SK-N-SH (cell line): ENCODE measurements around the gene HSD11B1L. TPM values are rescaled to one million over a fixed set of nuclear protein-coding genes. Genes with fewer than 3 reads are reported as not detected.

ENCODE experiments used
- CTCF ChIA-PET: fragments of 300-600, 350-600 bp; formaldehyde crosslinking; extraction: SDS; loops from one replicate; lab custom pipeline; 2021; lab: Yijun Ruan, JAX
- POLR2A ChIA-PET: fragments of 350-600 bp; sonication (Branson Sonifier 250); formaldehyde crosslinking; extraction: SDS; loops from one replicate; lab custom pipeline; 2020; ENCODE audit warnings: antibody characterized with exemption, inconsistent platforms; lab: Yijun Ruan, JAX
- DNase-seq: peaks from one replicate; pipeline ENCODE4 v3.0.0; 2012
- H2AFZ ChIP-seq: fragments of 200-600 bp; sonication (generic); 2 replicates; pipeline ENCODE4 v1.8.1; 2016; ENCODE audit warnings: antibody characterized with exemption, mild to moderate bottlenecking, low read depth
- H3F3A ChIP-seq: fragments of 200-600 bp; sonication (generic); replicated peaks from 2 replicates; pipeline ENCODE3; 2016; ENCODE audit warnings: antibody characterized with exemption, mild to moderate bottlenecking; ENCODE audit not compliant: insufficient read depth
- H3K27ac ChIP-seq, 2 experiments: fragments of 200-500 bp in 1 of 2; fragments of 200-600 bp in 1 of 2; sonication (Bioruptor generic) in 1 of 2; sonication (generic), shearing (Covaris generic) in 1 of 2; 2 replicates each; pipeline versions ENCODE4 v1.5.1 to v1.6.1; 2014 to 2016; ENCODE audit warnings: low read depth in 2 of 2, inconsistent platforms in 1 of 2, low read length in 1 of 2, mild to moderate bottlenecking in 1 of 2, mixed read lengths in 1 of 2
- H3K27me3 ChIP-seq: fragments of 200-600 bp; sonication (generic), shearing (Covaris generic); 2 replicates; pipeline ENCODE4 v1.6.1; 2016; ENCODE audit warnings: mixed run types; ENCODE audit not compliant: insufficient read depth
- H3K36me3 ChIP-seq, 2 experiments: fragments of 200-500 bp in 1 of 2; fragments of 200-600 bp in 1 of 2; sonication (Bioruptor generic) in 1 of 2; sonication (generic) in 1 of 2; replicated peaks in 1 of 2; 2 replicates each; pipeline versions ENCODE3 to v1.5.1; 2014 to 2016; ENCODE audit warnings: low read length in 1 of 2, mild to moderate bottlenecking in 1 of 2; ENCODE audit not compliant: insufficient read depth in 2 of 2, control insufficient read depth in 1 of 2
- H3K4me1 ChIP-seq, 2 experiments: fragments of 200-500 bp in 1 of 2; fragments of 200-600 bp in 1 of 2; sonication (Bioruptor generic) in 1 of 2; sonication (generic), shearing (Covaris generic) in 1 of 2; 2 replicates each; pipeline versions ENCODE4 v1.5.1 to v1.6.1; 2014 to 2016; ENCODE audit warnings: low read depth in 1 of 2, low read length in 1 of 2, mixed run types in 1 of 2; ENCODE audit not compliant: insufficient read depth in 2 of 2, control insufficient read depth in 1 of 2
- H3K4me2 ChIP-seq: fragments of 200-600 bp; sonication (generic), shearing (Covaris generic); 2 replicates; pipeline ENCODE4 v1.6.1; 2017; ENCODE audit warnings: mixed run types
- H3K4me3 ChIP-seq, 2 experiments: fragments of 200-500 bp in 1 of 2; fragments of 200-600 bp in 1 of 2; sonication (Bioruptor generic) in 1 of 2; sonication (generic), shearing (Covaris generic) in 1 of 2; 2 replicates each; pipeline versions ENCODE4 v1.5.1 to v1.8.1; 2014 to 2016; ENCODE audit warnings: low read depth in 2 of 2, inconsistent platforms in 1 of 2, low read length in 1 of 2, mild to moderate bottlenecking in 1 of 2, mixed read lengths in 1 of 2, moderate library complexity in 1 of 2
- H3K79me2 ChIP-seq: fragments of 200-600 bp; sonication (generic); 2 replicates; pipeline ENCODE4 v1.8.1; 2017; ENCODE audit warnings: mild to moderate bottlenecking; ENCODE audit not compliant: insufficient read depth
- H3K9ac ChIP-seq: fragments of 200-600 bp; sonication (generic); 2 replicates; pipeline ENCODE4 v1.6.1; 2017; ENCODE audit warnings: mixed run types
- H3K9me2 ChIP-seq: fragments of 200-600 bp; sonication (generic); 2 replicates; pipeline ENCODE4 v1.6.1; 2017; ENCODE audit warnings: mixed run types
- H3K9me3 ChIP-seq: fragments of 200-600 bp; sonication (generic); 2 replicates; pipeline ENCODE4 v1.6.1; 2017; ENCODE audit warnings: mixed run types, mild to moderate bottlenecking, moderate library complexity
- H4K20me1 ChIP-seq: fragments of 200-600 bp; sonication (generic); 2 replicates; pipeline ENCODE4 v1.6.1; 2017; ENCODE audit warnings: mild to moderate bottlenecking, mixed run types; ENCODE audit not compliant: insufficient read depth
- EZH2phosphoT487 ChIP-seq: fragments of 200-600 bp; sonication (generic); IDR thresholded peaks from 2 replicates; pipeline ENCODE4 v1.6.1; 2017; ENCODE audit warnings: low read depth, mixed run types, mild to moderate bottlenecking, antibody characterized with exemption, moderate library complexity, borderline replicate concordance
- FOSL2 ChIP-seq: IDR thresholded peaks from 2 replicates; pipeline ENCODE4 v1.4.0; 2012; ENCODE audit warnings: low read depth, mild to moderate bottlenecking, moderate library complexity, borderline replicate concordance
- FOXJ3 ChIP-seq: sonication (generic); formaldehyde crosslinking; IDR thresholded peaks from 2 replicates; pipeline ENCODE4 v1.5.1; 2020; ENCODE audit warnings: mild to moderate bottlenecking, missing genetic modification reagents
- FOXM1 ChIP-seq: IDR thresholded peaks from 2 replicates; pipeline ENCODE4 v1.4.0; 2012; ENCODE audit warnings: low read depth, mild to moderate bottlenecking
- GATA2 ChIP-seq: sonication (generic); formaldehyde crosslinking; IDR thresholded peaks from 2 replicates; pipeline ENCODE4 v1.5.0; 2020; ENCODE audit warnings: mild to moderate bottlenecking, missing genetic modification reagents
- JUND ChIP-seq: IDR thresholded peaks from 2 replicates; pipeline ENCODE4 v1.4.0; 2012
- NRF1 ChIP-seq: IDR thresholded peaks from 2 replicates; pipeline ENCODE4 v1.6.1; 2012; ENCODE audit warnings: low read depth, mild to moderate bottlenecking, low read length
- PBX3 ChIP-seq: IDR thresholded peaks from 2 replicates; pipeline ENCODE4; 2012
- POLR2AphosphoS5 ChIP-seq: IDR thresholded peaks from 2 replicates; pipeline ENCODE4 v1.6.1; 2012; ENCODE audit warnings: low read depth, low read length
- RAD21 ChIP-seq: IDR thresholded peaks from 2 replicates; pipeline ENCODE4 v1.6.1; 2012; ENCODE audit warnings: mild to moderate bottlenecking, low read length
- RCOR1 ChIP-seq: fragments of 150-350 bp; IDR thresholded peaks from 2 replicates; pipeline ENCODE4 v1.6.1; 2017; ENCODE audit warnings: antibody characterized with exemption, low read length
- SIN3A ChIP-seq: IDR thresholded peaks from 2 replicates; pipeline ENCODE4 v1.6.1; 2012; ENCODE audit warnings: low read depth, mild to moderate bottlenecking, low read length, moderate library complexity, borderline replicate concordance
- SMC3 ChIP-seq: IDR thresholded peaks from 2 replicates; pipeline ENCODE4 v1.6.1; 2012; ENCODE audit warnings: low read depth, low read length, improper control_type of control experiment
- TCF12 ChIP-seq: IDR thresholded peaks from 2 replicates; pipeline ENCODE4 v1.4.0; 2012
- TEAD4 ChIP-seq: IDR thresholded peaks from 2 replicates; pipeline ENCODE4 v1.4.0; 2012; ENCODE audit warnings: mild to moderate bottlenecking, borderline replicate concordance; ENCODE audit not compliant: insufficient read depth
- WGBS: methylation state at CpG from one replicate; pipeline ENCODE4 v1.1.6; 2017; ENCODE audit warnings: low lambda C conversion rate; 5-methylcytosine and 5-hydroxymethylcytosine counted together
- polyA plus RNA-seq, 3 experiments: library from polyadenylated mRNA; depleted of rRNA; stranded (reverse); fragments of >200 nt; gene quantifications; 2 replicates each; pipeline ENCODE4 v1.2.3, GENCODE V29; 2012
- TF ChIP-seq, protein P1 (sequence below): IDR thresholded peaks from 2 replicates; pipeline ENCODE4 v1.4.0; 2012; ENCODE audit warnings: low read depth

The HSD11B1L gene
- polyA plus RNA-seq, 1 of the 3 experiments (the other 2 are of a cell fraction), result 53.3 TPM

GRCh38 chr19:5693195-5694166 is 12.7 kb downstream of the HSD11B1L start:
- peak; percentile 31 for DNase-seq
- peaks cover 9 to 62% of the 10 kb centered on the region in 2 experiments for H3K36me3 ChIP-seq
- H3K79me2 ChIP-seq, result peaks cover 53% of the 10 kb centered on the region
- TF ChIP-seq FOXM1 (no peak), RCOR1 (no peak)
- 97% methylated on average over 18 of the region's 39 CpGs for WGBS
- H3K27me3 ChIP-seq, result no peaks in the 10 kb centered on the region
- no peak overlapping the region; a peak in 1 of 4 replicates for H3K4me3 ChIP-seq
- no peaks in the 10 kb centered on the region for H3K9me2 ChIP-seq
- no peak overlapping the region for H3K9ac ChIP-seq
- no peaks in the 10 kb centered on the region for H3K9me3 ChIP-seq
- ChIA-PET POLR2A (no interaction called here), CTCF (no interaction called here)
- H3K4me2 ChIP-seq, result 0 out of 2 replicates have a peak overlapping the region, but pooled peaks have one; percentile 3
- H2AFZ ChIP-seq, result no peak overlapping the region
- peak overlapping the region; percentile 6 to 16; a peak in 2 of 4 replicates for H3K27ac ChIP-seq
- H3K4me1 ChIP-seq, result peaks cover 0 to 28% of the 10 kb centered on the region in 2 experiments; a peak in 1 of 4 replicates
- H3F3A ChIP-seq, result peaks cover 47% of the 10 kb centered on the region
- peaks cover 70% of the 10 kb centered on the region for H4K20me1 ChIP-seq

GRCh38 chr19:5694167-5694955 is 13.5 kb downstream of the HSD11B1L start:
- no peak overlapping the region for H3K27ac ChIP-seq
- H3K4me3 ChIP-seq, result no peak overlapping the region
- ChIA-PET POLR2A (no interaction called here), CTCF (no interaction called here)
- no peaks in the 10 kb centered on the region for H3K9me3 ChIP-seq
- peak; percentile 34 for DNase-seq
- H3K79me2 ChIP-seq, result peaks cover 53% of the 10 kb centered on the region
- H3K4me1 ChIP-seq, result peaks cover 0 to 28% of the 10 kb centered on the region in 2 experiments; a peak in 1 of 4 replicates
- TF ChIP-seq POLR2AphosphoS5, result peak; percentile 7
- no peak for TF ChIP-seq SMC3
- no peak overlapping the region for H2AFZ ChIP-seq
- H3F3A ChIP-seq, result peaks cover 40% of the 10 kb centered on the region
- no peak overlapping the region for H3K4me2 ChIP-seq
- H3K27me3 ChIP-seq, result no peaks in the 10 kb centered on the region
- H4K20me1 ChIP-seq, result peaks cover 70% of the 10 kb centered on the region
- WGBS, result 97% methylated on average over 30 of the region's 45 CpGs
- H3K9ac ChIP-seq, result no peak overlapping the region
- H3K9me2 ChIP-seq, result no peaks in the 10 kb centered on the region
- peaks cover 12 to 71% of the 10 kb centered on the region in 2 experiments for H3K36me3 ChIP-seq

DNA sequence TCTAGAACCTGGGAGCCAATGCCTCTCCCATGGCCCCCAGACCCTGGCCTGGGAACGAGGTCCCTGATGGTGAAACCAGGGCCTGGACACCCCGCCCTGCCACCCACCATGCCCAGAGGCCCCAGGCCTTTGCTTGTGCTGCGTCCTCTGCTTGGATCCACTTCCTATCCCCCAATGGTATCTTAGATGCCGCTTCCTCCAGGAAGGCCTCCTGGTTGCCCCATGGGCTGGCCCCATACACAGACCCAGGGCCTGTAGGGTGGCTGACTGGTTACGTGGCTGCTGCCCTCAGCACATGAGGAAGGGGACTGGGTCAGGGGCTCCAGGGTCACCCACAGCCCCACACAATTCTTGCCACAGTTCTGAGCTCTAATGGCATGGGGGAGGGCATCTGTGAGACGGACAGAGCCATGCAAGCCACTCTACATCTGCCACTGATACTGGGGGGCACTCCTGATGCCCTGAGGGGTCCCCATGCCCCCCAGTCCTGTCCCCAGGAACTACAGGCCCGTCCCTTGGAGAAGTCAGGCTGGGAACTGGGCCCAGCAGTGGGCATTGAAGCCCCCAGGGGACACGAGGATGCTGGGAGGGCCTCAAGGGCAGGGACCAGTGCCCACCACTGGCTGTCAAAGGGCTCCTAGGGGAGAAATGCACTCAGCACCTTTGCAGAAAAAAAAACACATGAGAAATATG is 14.3 kb downstream of the HSD11B1L start:
- H3K9me2 ChIP-seq, result no peaks in the 10 kb centered on the region
- H3K27me3 ChIP-seq, result no peaks in the 10 kb centered on the region
- TF ChIP-seq FOXM1 (no peak), TCF12 (no peak), PBX3 (no peak), GATA2 (CRISPR knock-in tag) (no peak), SMC3 (no peak), FOSL2 (no peak), RAD21 (no peak), JUND (no peak), TEAD4 (no peak), SIN3A (no peak), RCOR1 (no peak), FOXJ3 (CRISPR knock-in tag) (no peak), EZH2phosphoT487 (no peak), NRF1 (no peak)
- TF ChIP-seq, protein P1, sequence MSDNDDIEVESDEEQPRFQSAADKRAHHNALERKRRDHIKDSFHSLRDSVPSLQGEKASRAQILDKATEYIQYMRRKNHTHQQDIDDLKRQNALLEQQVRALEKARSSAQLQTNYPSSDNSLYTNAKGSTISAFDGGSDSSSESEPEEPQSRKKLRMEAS, result no peak
- H3K4me3 ChIP-seq, result no peak overlapping the region
- WGBS, result 90% methylated on average over 4 of the region's 8 CpGs
- H3K9ac ChIP-seq, result no peak overlapping the region
- POLR2A ChIA-PET, result no interaction called here
- DNase-seq, result peak; percentile 21
- no peak overlapping the region for H2AFZ ChIP-seq
- H3K4me1 ChIP-seq, result peaks cover 0 to 28% of the 10 kb centered on the region in 2 experiments; a peak in 1 of 4 replicates
- H3K9me3 ChIP-seq, result no peaks in the 10 kb centered on the region
- H3K79me2 ChIP-seq, result peaks cover 56% of the 10 kb centered on the region
- no peak overlapping the region for H3K4me2 ChIP-seq
- peaks cover 44% of the 10 kb centered on the region for H3F3A ChIP-seq
- CTCF ChIA-PET, result no interaction called here
- peaks cover 70% of the 10 kb centered on the region for H4K20me1 ChIP-seq
- H3K36me3 ChIP-seq, result peaks cover 19 to 72% of the 10 kb centered on the region in 2 experiments
- no peak overlapping the region for H3K27ac ChIP-seq
